Fibroblast of skin of right quadriceps (primary cell): ENCODE results near the gene PDIA2.
"Not testable (repeated sequence)": the region's sequence is repeated elsewhere in the genome, so short reads cannot be mapped to it uniquely, and the experiment has no call there.

Experiments used
- DNase-seq: peaks from one replicate; pipeline ENCODE4 v3.0.0-alpha.2; 2013

Gene PDIA2

DNA sequence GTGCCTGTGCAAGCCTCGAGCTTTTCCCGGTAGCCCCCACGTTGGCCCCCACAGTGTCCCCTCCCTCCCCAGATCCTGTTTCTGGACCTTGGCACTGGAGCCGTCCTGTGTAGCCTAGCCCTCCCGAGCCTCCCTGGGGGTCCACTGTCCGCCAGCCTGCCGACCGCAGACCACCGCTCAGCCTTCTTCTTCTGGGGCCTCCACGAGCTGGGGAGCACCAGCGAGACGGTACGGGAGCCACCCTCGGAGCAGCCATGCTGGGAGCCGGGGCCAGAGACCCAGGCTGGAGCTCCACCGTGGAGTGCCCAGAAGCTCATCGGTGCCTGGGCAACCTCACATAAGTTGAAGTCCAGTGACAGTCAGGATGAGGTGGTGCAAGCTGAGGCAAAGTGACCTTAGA lies 19.0 kb upstream of the PDIA2 start:
- no peak for DNase-seq

DNA sequence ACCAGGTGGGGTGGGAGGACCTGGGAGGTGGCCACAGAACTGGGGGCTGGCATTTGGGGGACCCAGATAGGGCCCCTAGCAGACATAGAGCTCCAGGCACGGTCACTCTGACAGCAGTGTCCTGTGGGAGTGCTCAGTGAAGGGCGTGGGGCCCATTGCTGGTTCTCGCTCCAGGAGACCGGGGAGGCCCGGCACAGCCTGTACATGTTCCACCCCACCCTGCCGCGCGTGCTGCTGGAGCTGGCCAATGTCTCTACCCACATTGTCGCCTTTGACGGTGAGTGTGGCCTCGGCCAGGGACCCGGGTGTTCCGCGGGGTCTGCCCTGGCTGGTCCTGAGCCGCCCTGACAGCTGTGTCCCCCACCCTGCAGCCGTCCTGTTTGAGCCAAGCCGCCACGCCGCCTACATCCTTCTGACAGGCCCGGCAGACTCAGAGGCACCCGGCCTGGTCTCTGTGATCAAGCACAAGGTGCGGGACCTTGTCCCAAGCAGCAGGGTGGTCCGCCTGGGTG lies 18.5 kb upstream of the PDIA2 start:
- no peak for DNase-seq

GRCh38 chr16:265002-265529 lies 17.9 kb upstream of the PDIA2 start:
- no peak for DNase-seq

GRCh38 chr16:265711-266110 lies 17.3 kb upstream of the PDIA2 start:
- DNase-seq = no peak

GRCh38 chr16:266258-267164 lies 16.5 kb upstream of the PDIA2 start:
- no peak for DNase-seq

DNA sequence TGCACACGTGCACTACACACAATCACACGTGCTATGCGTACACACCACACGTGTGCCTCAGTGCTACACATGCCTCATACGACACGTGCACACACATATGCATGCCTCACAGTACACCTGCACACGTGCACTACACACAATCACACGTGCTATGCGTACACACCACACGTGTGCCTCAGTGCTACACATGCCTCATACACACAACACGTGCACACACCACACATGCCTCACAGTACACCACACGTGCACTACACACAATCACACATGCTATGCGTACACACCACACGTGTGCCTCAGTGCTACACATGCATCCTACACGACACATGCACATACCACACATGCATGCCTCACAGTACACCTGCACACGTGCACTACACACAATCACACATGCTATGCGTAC lies 15.4 kb upstream of the PDIA2 start:
- DNase-seq = not testable (repeated sequence)

DNA sequence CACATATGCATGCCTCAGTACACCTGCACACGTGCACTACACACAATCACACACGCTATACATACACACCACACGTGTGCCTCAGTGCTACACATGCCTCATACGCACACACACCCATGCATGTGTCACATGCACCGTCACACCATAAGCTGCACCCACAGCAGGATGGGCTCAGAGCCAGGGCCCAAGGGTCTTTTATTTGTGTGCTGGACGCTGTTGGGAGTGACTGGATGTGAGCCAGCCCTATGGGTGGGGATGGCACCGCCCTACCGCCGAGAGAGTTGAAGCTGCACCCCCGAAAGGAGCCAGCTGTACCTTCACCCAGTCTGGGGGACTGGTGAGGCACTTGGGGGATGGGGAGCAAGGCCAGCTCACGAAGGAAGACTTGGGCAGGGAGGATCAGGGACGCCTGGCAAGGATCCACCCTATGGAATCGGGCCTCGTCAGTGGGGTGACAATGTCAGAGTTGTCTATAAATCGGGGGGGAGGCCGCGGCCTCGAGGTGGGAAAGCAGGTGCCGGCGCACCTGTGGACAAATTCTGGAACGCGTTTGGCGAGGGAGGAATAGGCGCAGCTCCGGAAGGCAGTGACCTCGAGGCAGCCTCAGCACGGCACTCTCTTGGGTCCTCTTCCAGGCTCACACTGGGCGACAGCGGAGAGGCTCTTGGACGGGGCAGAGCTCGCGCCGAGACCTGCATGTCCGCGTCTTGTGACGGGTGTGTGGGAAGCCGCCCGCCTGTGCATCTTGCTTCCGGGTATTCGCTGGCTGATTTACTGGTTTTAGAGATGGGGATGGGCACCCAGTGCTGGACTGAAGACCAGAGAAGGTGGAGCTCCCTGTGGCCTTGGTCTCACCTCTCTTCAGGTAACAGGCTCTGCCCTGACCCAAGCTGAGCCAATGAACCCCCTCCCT lies 14.6 kb upstream of the PDIA2 start:
- no peak for DNase-seq

GRCh38 chr16:269061-269796 lies 13.7 kb upstream of the PDIA2 start:
- no peak for DNase-seq

GRCh38 chr16:270381-271255 lies 12.3 kb upstream of the PDIA2 start:
- DNase-seq = no peak

- no peak for DNase-seq
These were observed 10.1 kb upstream of the PDIA2 start for GRCh38 chr16:272633-273546.

DNA sequence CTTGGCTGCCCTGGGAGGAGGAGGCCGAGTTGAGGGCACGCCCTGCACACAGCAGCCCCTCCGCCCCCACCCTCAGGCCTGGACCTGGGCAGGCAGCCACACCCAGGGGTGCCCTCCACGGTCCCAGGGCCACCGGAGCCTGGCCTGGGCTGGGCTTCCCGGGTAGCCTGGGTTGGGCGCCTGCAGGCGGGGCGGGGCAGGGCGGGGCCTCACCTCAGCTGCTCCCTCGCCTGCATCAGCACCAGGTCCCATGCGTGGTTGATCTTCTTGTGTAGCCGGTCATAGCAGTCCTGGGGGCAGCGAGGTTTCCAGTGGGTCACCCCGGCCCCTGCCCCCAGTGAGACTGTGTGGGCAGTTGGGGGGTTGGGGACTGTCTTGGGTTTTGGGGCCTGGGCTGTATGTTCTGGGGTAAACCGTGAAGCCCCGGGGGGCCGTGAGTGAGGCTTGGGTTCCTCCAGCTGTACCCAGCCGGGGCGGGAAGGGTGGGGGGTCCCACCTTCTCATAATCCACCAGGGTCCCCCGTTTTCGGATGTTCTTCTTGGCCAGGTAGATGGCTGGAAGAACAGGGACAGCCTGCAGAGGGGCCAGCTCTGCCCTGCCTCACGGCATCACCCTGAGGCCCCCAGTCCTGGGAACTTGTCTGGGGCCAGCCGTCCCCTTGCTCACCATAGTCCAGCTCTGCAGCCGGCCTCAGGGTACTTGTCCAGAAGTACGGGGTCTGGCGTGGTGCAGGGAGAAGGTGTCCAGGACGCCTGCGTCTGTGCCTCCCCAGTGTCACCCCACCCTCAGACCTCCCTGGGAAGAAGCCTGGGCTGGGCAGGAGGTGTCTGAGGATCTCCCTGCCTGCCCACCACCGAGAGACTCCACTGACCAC lies 9.2 kb upstream of the PDIA2 start:
- DNase-seq = no peak

DNA sequence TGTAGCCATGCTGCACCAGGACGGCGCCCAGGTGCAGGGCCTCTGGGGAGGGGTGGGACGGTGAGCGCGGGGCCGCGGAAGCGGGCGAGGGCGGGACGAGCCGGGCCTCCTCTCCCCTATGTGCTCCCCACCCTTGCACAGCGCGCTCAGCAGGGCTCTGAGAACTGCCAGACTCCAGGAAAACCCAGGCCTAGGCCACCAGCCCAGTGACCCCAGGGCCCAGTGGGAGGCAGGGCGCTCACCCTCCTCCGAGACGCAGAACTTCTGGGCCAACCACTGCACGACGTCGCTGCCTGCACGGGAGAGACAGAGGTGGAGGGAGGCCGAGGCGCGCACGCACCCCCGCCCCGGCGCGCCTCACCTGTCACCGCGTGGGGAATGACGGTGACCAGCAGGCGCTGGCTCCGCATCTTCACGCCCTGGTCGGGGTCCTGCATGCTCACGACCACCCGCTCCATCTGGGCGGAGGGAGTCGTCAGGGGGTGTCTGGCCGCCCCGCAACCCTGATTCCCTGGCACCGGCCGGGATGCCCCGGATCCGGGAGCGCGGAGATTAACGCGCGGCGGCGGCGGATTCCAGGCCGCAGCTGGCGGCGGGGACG lies 7.8 kb upstream of the PDIA2 start:
- DNase-seq = no peak

DNA sequence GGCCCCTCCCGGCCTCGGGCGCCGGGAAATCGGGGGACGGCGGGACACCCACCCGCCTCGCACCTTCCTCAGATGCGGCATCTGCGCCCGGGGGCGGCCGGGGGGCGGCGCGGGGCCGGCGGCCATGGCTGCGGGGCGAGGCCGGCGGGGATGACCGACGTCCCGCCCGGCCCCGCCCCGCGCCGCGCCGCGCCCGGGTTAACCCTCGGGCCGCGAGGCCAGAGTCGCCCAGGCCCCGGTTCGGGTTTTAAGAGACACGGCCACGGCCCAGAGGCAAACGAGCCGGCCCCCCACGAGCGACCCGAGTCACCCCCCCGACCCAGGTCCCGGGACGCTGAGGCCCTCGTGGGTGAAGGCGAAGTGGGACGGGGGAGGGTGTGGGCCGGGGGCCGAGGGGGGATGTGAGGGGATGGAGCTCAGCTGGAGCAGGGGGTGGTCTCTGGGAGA lies 7.2 kb upstream of the PDIA2 start, which contains the start of gene RGS11:
Gene RGS11, minus strand, starts transcription at position 159 of the 447 bp plus-strand sequence. Its CDS starts 33 bp downstream, at position 126.
- no peak for DNase-seq

- DNase-seq = no peak
These were observed 6.4 kb upstream of the PDIA2 start for GRCh38 chr16:276426-277077.

- no peak for DNase-seq
These were observed 4.0 kb upstream of the PDIA2 start for GRCh38 chr16:278863-279366.

GRCh38 chr16:279531-279930 lies 3.4 kb upstream of the PDIA2 start:
- DNase-seq = no peak

GRCh38 chr16:280005-280460 lies 2.9 kb upstream of the PDIA2 start:
- no peak for DNase-seq

GRCh38 chr16:280552-280951 lies 2.4 kb upstream of the PDIA2 start, which contains the start of gene ARHGDIG:
Gene ARHGDIG (plus strand): TSS chr16:280591. CDS start chr16:280681, 90 bp downstream.
- no peak for DNase-seq
